Stimulated activated CD4-positive, alpha-beta T cell treated with anti-CD3 and anti-CD28 coated beads, Interleukin-12 subunit alpha, Interleukin-12 subunit beta, amount 100 ng/mL, for 48 hours (primary cell): Measurements from ENCODE around the gene COL4A4.

Source experiments
- DNase-seq, 3 donors: peaks; one replicate each; pipeline ENCODE4 v3.0.0-alpha.2; 2020; ENCODE audit warnings: low read depth in 2 of 3, low spot score in 1 of 3

Gene COL4A4

GRCh38 chr2:227163485-227163997, 464 bp downstream of the COL4A4 start:
- DNase-seq = no peak

GRCh38 chr2:227161947-227162346, 2.1 kb downstream of the COL4A4 start:
- DNase-seq = no peak

GRCh38 chr2:227160164-227160563, 3.8 kb downstream of the COL4A4 start:
- DNase-seq = no peak

- no peak for DNase-seq
These were observed 8.8 kb downstream of the COL4A4 start for GRCh38 chr2:227154986-227155774.

- DNase-seq = no peak
These were observed 10.1 kb downstream of the COL4A4 start for GRCh38 chr2:227153758-227154486.

GRCh38 chr2:227153307-227153706, 10.7 kb downstream of the COL4A4 start:
- no peak for DNase-seq

- DNase-seq = no peak
These were observed 11.8 kb downstream of the COL4A4 start for GRCh38 chr2:227152093-227152766.

- no peak for DNase-seq
These were observed 13.6 kb downstream of the COL4A4 start for GRCh38 chr2:227150222-227150936.

- DNase-seq = no peak
These were observed 15.9 kb downstream of the COL4A4 start for GRCh38 chr2:227148106-227148505.

- DNase-seq = no peak
These were observed 17.0 kb downstream of the COL4A4 start for GRCh38 chr2:227147023-227147422.

- no peak for DNase-seq
These were observed 17.5 kb downstream of the COL4A4 start for GRCh38 chr2:227146456-227146855.

GRCh38 chr2:227143895-227144294, 20.1 kb downstream of the COL4A4 start:
- DNase-seq = no peak

- no peak for DNase-seq
These were observed 22.7 kb downstream of the COL4A4 start for GRCh38 chr2:227141301-227141700.

- DNase-seq = no peak
These were observed 29.4 kb downstream of the COL4A4 start for GRCh38 chr2:227134591-227134990.

- no peak for DNase-seq
These were observed 31.0 kb downstream of the COL4A4 start for GRCh38 chr2:227132986-227133385.

- DNase-seq = no peak
These were observed 33.4 kb downstream of the COL4A4 start for GRCh38 chr2:227130636-227131035.

GRCh38 chr2:227127201-227127600, 36.8 kb downstream of the COL4A4 start:
- no peak for DNase-seq

- no peak for DNase-seq
These were observed 38.5 kb downstream of the COL4A4 start for GRCh38 chr2:227125506-227125905.

- DNase-seq = no peak
These were observed 39.2 kb downstream of the COL4A4 start for GRCh38 chr2:227124811-227125210.

GRCh38 chr2:227123697-227124096, 40.3 kb downstream of the COL4A4 start:
- no peak for DNase-seq

- DNase-seq = no peak
These were observed 45.7 kb downstream of the COL4A4 start for GRCh38 chr2:227118353-227118752.
